CD14-positive monocyte (primary cell): Measurements from ENCODE around the gene HM13. TPM values are rescaled to one million over a fixed set of nuclear protein-coding genes. Genes with fewer than 3 reads are reported as not detected.
A peak's percentile ranks its signal among the peaks of the same experiment; 100 is the strongest.

ENCODE experiments used
- DNase-seq, 3 donors: peaks; one replicate each; pipeline ENCODE4 v3.0.0-alpha.2; 2011 to 2022
- H2AFZ ChIP-seq: 2 replicates; pipeline ENCODE4 v1.6.0; 2012; ENCODE audit warnings: mild to moderate bottlenecking, low read depth, low read length, inconsistent platforms; ENCODE audit not compliant: insufficient read depth, poor library complexity, severe bottlenecking
- H3K27ac ChIP-seq, 2 donors: 1 replicate in 1 of 2; 2 replicates in 1 of 2; pipeline ENCODE4 v1.5.1; 2012 to 2013; ENCODE audit warnings: low read length in 2 of 2, control low read depth in 1 of 2, inconsistent platforms in 1 of 2, low read depth in 1 of 2, mild to moderate bottlenecking in 1 of 2
- H3K27me3 ChIP-seq, 2 donors: one replicate each; pipeline versions ENCODE4 v1.6.0 to v1.6.1; 2011 to 2013; ENCODE audit warnings: low read length in 2 of 2; ENCODE audit not compliant: control insufficient read depth in 2 of 2, insufficient read depth in 2 of 2
- H3K36me3 ChIP-seq, 2 donors: replicated peaks in 1 of 2; 1 replicate in 1 of 2; 2 replicates in 1 of 2; pipeline versions ENCODE4 v1.5.1 to v1.6.1; 2012 to 2013; ENCODE audit warnings: low read length in 2 of 2, control low read depth in 1 of 2, inconsistent platforms in 1 of 2, mild to moderate bottlenecking in 1 of 2; ENCODE audit not compliant: insufficient read depth in 2 of 2, control insufficient read depth in 1 of 2
- H3K4me1 ChIP-seq, 2 donors: 1 replicate in 1 of 2; 2 replicates in 1 of 2; pipeline versions ENCODE4 v1.5.1 to v1.6.1; 2012 to 2013; ENCODE audit warnings: low read length in 2 of 2, control low read depth in 1 of 2, inconsistent platforms in 1 of 2, mild to moderate bottlenecking in 1 of 2, moderate library complexity in 1 of 2; ENCODE audit not compliant: insufficient read depth in 2 of 2, control insufficient read depth in 1 of 2
- H3K4me2 ChIP-seq: replicated peaks from 2 replicates; pipeline ENCODE3; 2012; ENCODE audit warnings: low read length, moderate library complexity, mild to moderate bottlenecking; ENCODE audit not compliant: poor library complexity, severe bottlenecking; ENCODE audit errors: extremely low read depth
- H3K4me3 ChIP-seq, 3 experiments: fragments of 200-600 bp in 1 of 3; sonication (generic) in 1 of 3; replicated peaks in 1 of 3; 1 replicate in 2 of 3; 2 replicates in 1 of 3; pipeline ENCODE4 v1.5.1; 2011 to 2013; ENCODE audit warnings: low read length in 3 of 3, mild to moderate bottlenecking in 3 of 3, control low read depth in 2 of 3, low read depth in 2 of 3, inconsistent platforms in 1 of 3, moderate library complexity in 1 of 3
- H3K79me2 ChIP-seq: 2 replicates; pipeline ENCODE4 v1.6.0; 2012; ENCODE audit warnings: mild to moderate bottlenecking, control low read depth, inconsistent platforms, low read length, moderate library complexity; ENCODE audit not compliant: insufficient read depth
- H3K9ac ChIP-seq: 2 replicates; pipeline ENCODE4 v1.6.0; 2017; ENCODE audit warnings: low read length, mild to moderate bottlenecking; ENCODE audit not compliant: insufficient read depth, poor library complexity, severe bottlenecking
- H3K9me3 ChIP-seq, 2 donors: replicated peaks in 1 of 2; 1 replicate in 1 of 2; 2 replicates in 1 of 2; pipeline versions ENCODE4 v1.5.1 to v1.6.1; 2012 to 2013; ENCODE audit warnings: low read length in 2 of 2, control low read depth in 1 of 2; ENCODE audit not compliant: control insufficient read depth in 1 of 2, insufficient read depth in 1 of 2
- H4K20me1 ChIP-seq: 2 replicates; pipeline ENCODE4 v1.6.0; 2012; ENCODE audit warnings: mild to moderate bottlenecking, low read length, control low read depth, moderate library complexity; ENCODE audit not compliant: insufficient read depth
- H3K27ac Mint-ChIP-seq, 7 donors: one replicate each; pipeline ENCODE4 v1.8.0; 2020; ENCODE audit warnings: mild to moderate bottlenecking in 7 of 7, mixed read lengths in 7 of 7, moderate library complexity in 6 of 7, inconsistent platforms in 2 of 7
- H3K27me3 Mint-ChIP-seq, 3 donors: one replicate each; pipeline ENCODE4 v1.8.0; 2021 to 2022; ENCODE audit warnings: low read depth in 3 of 3, mild to moderate bottlenecking in 3 of 3, mixed read lengths in 3 of 3, moderate library complexity in 3 of 3, inconsistent platforms in 1 of 3
- H3K36me3 Mint-ChIP-seq, 2 donors: one replicate each; pipeline ENCODE4 v1.8.0; 2020; ENCODE audit warnings: mixed read lengths in 2 of 2, inconsistent platforms in 1 of 2, mild to moderate bottlenecking in 1 of 2
- H3K4me1 Mint-ChIP-seq: one replicate; pipeline ENCODE4 v1.8.0; 2020; ENCODE audit warnings: mild to moderate bottlenecking, mixed read lengths
- H3K4me3 Mint-ChIP-seq, 2 donors: one replicate each; pipeline ENCODE4 v1.8.0; 2020; ENCODE audit warnings: mild to moderate bottlenecking in 2 of 2, mixed read lengths in 2 of 2, moderate library complexity in 1 of 2
- H3K9me3 Mint-ChIP-seq, 7 donors: one replicate each; pipeline ENCODE4 v1.8.0; 2020 to 2022; ENCODE audit warnings: mixed read lengths in 7 of 7, mild to moderate bottlenecking in 6 of 7, moderate library complexity in 6 of 7, inconsistent platforms in 2 of 7
- WGBS: methylation state at CpG from one replicate; pipeline ENCODE4 v1.1.5; 2013; ENCODE audit warnings: missing lambda C conversion rate; ENCODE audit not compliant: insufficient coverage; 5-methylcytosine and 5-hydroxymethylcytosine counted together
- intact Hi-C, 2 donors: fragments of 100-400 bp; cut with micrococcal nuclease; formaldehyde crosslinking; loops; one replicate each; pipeline versions ENCODE4 v1.15.0 to v1.15.1; 2023
- polyA plus RNA-seq, 3 donors: library from polyadenylated mRNA; depleted of rRNA in 1 of 3; unstranded in 2 of 3; stranded (reverse) in 1 of 3; fragments of 300-500 nt in 2 of 3; fragments of >200 nt in 1 of 3; fragmentation: Illumina TruSeq in 2 of 3; gene quantifications; 1 replicate in 2 of 3; 2 replicates in 1 of 3; pipeline ENCODE4 v1.2.3, GENCODE V29; 2012 to 2021
- TF ChIP-seq, protein P1 (sequence below): fragments of 200-600 bp; IDR thresholded peaks from one replicate; pipeline ENCODE4 v1.8.0; 2022; ENCODE audit warnings: antibody characterized with exemption, mild to moderate bottlenecking

The HM13 gene
- polyA plus RNA-seq, 3 donors, result 199 to 329 (median 320) TPM

DNA sequence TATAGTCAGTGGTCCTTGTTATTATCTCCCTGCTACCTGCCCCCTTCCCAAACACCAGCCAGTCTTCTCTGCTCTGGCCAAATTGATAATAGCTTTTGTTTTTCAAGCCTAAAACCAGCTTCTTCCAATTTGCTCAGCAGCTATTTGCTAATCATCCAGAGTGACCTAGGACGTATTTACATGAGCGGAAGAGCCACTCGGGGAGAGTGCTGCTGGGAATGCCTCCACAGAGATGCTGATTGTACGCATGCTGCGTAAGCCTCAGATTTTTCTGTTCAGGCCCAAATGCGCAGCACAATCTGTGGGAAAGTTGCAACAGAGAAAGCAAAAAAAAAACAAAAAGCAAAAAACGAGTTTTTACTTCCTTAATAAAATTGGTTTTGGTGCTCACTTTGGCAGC lies 66.5 kb downstream of the HM13 start:
- Histone ChIP-seq H3K27me3 (no peaks in the 10 kb centered on the region), H3K79me2 (no peaks in the 10 kb centered on the region), H4K20me1 (no peaks in the 10 kb centered on the region), H3K36me3 (no peaks in the 10 kb centered on the region), H3K4me3 (no peak overlapping the region), H3K9ac (no peak overlapping the region), H2AFZ (no peak overlapping the region), H3K4me2 (no peak overlapping the region), H3K4me1 (peaks cover 0 to 3% of the 10 kb centered on the region in 2 donors), H3K9me3 (no peaks in the 10 kb centered on the region), H3K27ac (no peak overlapping the region)
- Mint-ChIP-seq H3K9me3 (peaks cover 0 to 5% (median 3%) of the 10 kb centered on the region in 7 donors), H3K27me3 (peaks cover 1 to 6% (median 3%) of the 10 kb centered on the region in 3 donors), H3K4me1 (peaks cover 6% of the 10 kb centered on the region), H3K36me3 (peaks cover 8 to 16% of the 10 kb centered on the region in 2 donors), H3K27ac (peak overlapping the region in 1 of 7 donors; percentile 26), H3K4me3 (no peak overlapping the region)
- DNase-seq, result no peak
- TF ChIP-seq, protein P1, sequence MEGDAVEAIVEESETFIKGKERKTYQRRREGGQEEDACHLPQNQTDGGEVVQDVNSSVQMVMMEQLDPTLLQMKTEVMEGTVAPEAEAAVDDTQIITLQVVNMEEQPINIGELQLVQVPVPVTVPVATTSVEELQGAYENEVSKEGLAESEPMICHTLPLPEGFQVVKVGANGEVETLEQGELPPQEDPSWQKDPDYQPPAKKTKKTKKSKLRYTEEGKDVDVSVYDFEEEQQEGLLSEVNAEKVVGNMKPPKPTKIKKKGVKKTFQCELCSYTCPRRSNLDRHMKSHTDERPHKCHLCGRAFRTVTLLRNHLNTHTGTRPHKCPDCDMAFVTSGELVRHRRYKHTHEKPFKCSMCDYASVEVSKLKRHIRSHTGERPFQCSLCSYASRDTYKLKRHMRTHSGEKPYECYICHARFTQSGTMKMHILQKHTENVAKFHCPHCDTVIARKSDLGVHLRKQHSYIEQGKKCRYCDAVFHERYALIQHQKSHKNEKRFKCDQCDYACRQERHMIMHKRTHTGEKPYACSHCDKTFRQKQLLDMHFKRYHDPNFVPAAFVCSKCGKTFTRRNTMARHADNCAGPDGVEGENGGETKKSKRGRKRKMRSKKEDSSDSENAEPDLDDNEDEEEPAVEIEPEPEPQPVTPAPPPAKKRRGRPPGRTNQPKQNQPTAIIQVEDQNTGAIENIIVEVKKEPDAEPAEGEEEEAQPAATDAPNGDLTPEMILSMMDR, result no peak
- WGBS, result 63% methylated on average over 7 of the region's 7 CpGs
- intact Hi-C loops, result no loop called here

DNA sequence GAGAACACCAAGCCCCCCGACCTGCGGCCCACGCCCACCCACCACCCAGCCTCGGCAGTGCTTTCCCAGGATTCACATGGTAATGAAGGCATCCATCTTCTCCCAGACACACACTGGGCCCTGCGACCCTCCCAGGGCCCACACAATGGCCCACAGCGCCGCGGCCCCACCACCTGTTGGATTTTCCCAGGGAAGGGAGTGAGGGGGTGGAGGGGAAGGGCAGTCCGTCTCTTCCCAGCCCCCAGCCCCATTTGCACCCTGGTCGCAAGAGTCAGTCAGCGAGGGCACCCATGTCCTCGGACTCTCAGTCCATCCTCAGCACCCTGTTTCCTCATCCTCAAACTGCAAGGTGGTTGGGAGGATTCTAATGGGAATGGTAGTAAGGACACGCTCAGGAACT lies 67.1 kb downstream of the HM13 start:
- Histone ChIP-seq H3K27ac (no peak overlapping the region), H3K4me2 (no peak overlapping the region), H3K27me3 (peaks cover 0 to 1% of the 10 kb centered on the region in 2 donors), H3K4me1 (peaks cover 0 to 3% of the 10 kb centered on the region in 2 donors), H4K20me1 (no peaks in the 10 kb centered on the region), H3K4me3 (no peak overlapping the region), H3K36me3 (no peaks in the 10 kb centered on the region), H2AFZ (no peak overlapping the region), H3K9me3 (no peaks in the 10 kb centered on the region), H3K79me2 (no peaks in the 10 kb centered on the region), H3K9ac (no peak overlapping the region)
- peaks cover 0 to 5% (median 3%) of the 10 kb centered on the region in 7 donors for H3K9me3 Mint-ChIP-seq
- H3K36me3 Mint-ChIP-seq, result peaks cover 8 to 15% of the 10 kb centered on the region in 2 donors
- peaks cover 2 to 7% (median 7%) of the 10 kb centered on the region in 3 donors for H3K27me3 Mint-ChIP-seq
- no peak for DNase-seq
- intact Hi-C loops, result no loop called here
- peaks cover 6% of the 10 kb centered on the region for H3K4me1 Mint-ChIP-seq
- TF ChIP-seq, protein P1, result no peak
- H3K4me3 Mint-ChIP-seq, result no peak overlapping the region
- WGBS, result 93% methylated on average over 5 of the region's 13 CpGs
- no peak overlapping the region for H3K27ac Mint-ChIP-seq
